Caco-2 (cell line): Measurements from ENCODE around the gene SLC23A1. TPM values are rescaled to one million over a fixed set of nuclear protein-coding genes. Genes with fewer than 3 reads are reported as not detected.
"Not testable (repeated sequence)": the region's sequence is repeated elsewhere in the genome, so short reads cannot be mapped to it uniquely, and the experiment has no call there.

ENCODE experiments used
- BruUV-seq: library from RNA; stranded (reverse); fragments of 400-500 nt; replicated peaks from 2 replicates; lab custom pipeline; 2021; lab: Mats Ljungman, UMichigan
- CTCF ChIA-PET: fragments of 300-600 bp; sonication (Branson Sonifier 250); formaldehyde crosslinking; loops from one replicate; lab custom pipeline; 2022; ENCODE audit warnings: antibody characterized with exemption; lab: Charles Lee
- POLR2A ChIA-PET: fragments of 300-600 bp; sonication (Branson Sonifier 250); formaldehyde crosslinking; loops from one replicate; lab custom pipeline; 2022; ENCODE audit warnings: antibody characterized with exemption; lab: Charles Lee
- DNase-seq, 2 experiments: peaks; one replicate each; pipeline versions ENCODE4 v3.0.0 to v3.0.0-alpha.2; 2020 to 2022
- H3K27me3 ChIP-seq: replicated peaks from 2 replicates; pipeline ENCODE4 v1.6.0; 2011; ENCODE audit warnings: low read length; ENCODE audit not compliant: control insufficient read depth, insufficient read depth
- H3K36me3 ChIP-seq: 2 replicates; pipeline ENCODE4 v1.5.1; 2011; ENCODE audit warnings: low read length; ENCODE audit not compliant: control insufficient read depth, insufficient read depth
- H3K4me1 ChIP-seq: fragments of 250-450 bp; sonication (Bioruptor Pico); 2 replicates; pipeline ENCODE4 v1.5.1; 2020; ENCODE audit warnings: mild to moderate bottlenecking
- H3K4me3 ChIP-seq: 2 replicates; pipeline ENCODE4 v1.5.1; 2011; ENCODE audit warnings: low read depth, mild to moderate bottlenecking, control low read depth, low read length
- H3K9me3 ChIP-seq: fragments of 250-450 bp; sonication (Bioruptor Pico); 2 replicates; pipeline ENCODE4 v1.5.1; 2020; ENCODE audit warnings: mild to moderate bottlenecking, moderate library complexity
- H3K27ac Mint-ChIP-seq: one replicate; pipeline ENCODE4 v1.8.0; 2022; ENCODE audit warnings: mixed read lengths; ENCODE audit not compliant: unreplicated experiment
- H3K27me3 Mint-ChIP-seq: one replicate; pipeline ENCODE4 v1.8.0; 2022; ENCODE audit warnings: mixed read lengths; ENCODE audit not compliant: insufficient read depth, unreplicated experiment
- H3K36me3 Mint-ChIP-seq: one replicate; pipeline ENCODE4 v1.8.0; 2022; ENCODE audit warnings: mild to moderate bottlenecking, mixed read lengths; ENCODE audit not compliant: insufficient read depth, unreplicated experiment
- H3K4me1 Mint-ChIP-seq: one replicate; pipeline ENCODE4 v1.8.0; 2022; ENCODE audit warnings: low read depth, mixed read lengths; ENCODE audit not compliant: unreplicated experiment
- H3K4me3 Mint-ChIP-seq: one replicate; pipeline ENCODE4 v1.8.0; 2022; ENCODE audit warnings: mild to moderate bottlenecking, moderate library complexity, mixed read lengths; ENCODE audit not compliant: unreplicated experiment
- H3K9me3 Mint-ChIP-seq: one replicate; pipeline ENCODE4 v1.8.0; 2022; ENCODE audit warnings: mixed read lengths; ENCODE audit not compliant: unreplicated experiment
- intact Hi-C: fragments of 100-400 bp; cut with micrococcal nuclease; formaldehyde crosslinking; loops from one replicate; pipeline ENCODE4 v1.10.0; 2022; ENCODE audit not compliant: unreplicated experiment
- total RNA-seq: library from RNA; stranded (reverse); gene quantifications from 2 replicates; pipeline ENCODE4 v1.2.3, GENCODE V29; 2022
- TF ChIP-seq, protein P1 (sequence below), 2 experiments: fragments of 200-600 bp in 1 of 2; IDR thresholded peaks; 1 replicate in 1 of 2; 2 replicates in 1 of 2; pipeline versions ENCODE4 v1.5.1 to v1.8.0; 2011 to 2022; ENCODE audit warnings: antibody characterized with exemption in 1 of 2, control low read depth in 1 of 2, inconsistent platforms in 1 of 2, low read depth in 1 of 2, low read length in 1 of 2, mild to moderate bottlenecking in 1 of 2, moderate library complexity in 1 of 2; ENCODE audit not compliant: insufficient read depth in 1 of 2, severe bottlenecking in 1 of 2, unreplicated experiment in 1 of 2

Gene SLC23A1
- total RNA-seq, 1 experiment from 2014 or later = 20.4 TPM

DNA sequence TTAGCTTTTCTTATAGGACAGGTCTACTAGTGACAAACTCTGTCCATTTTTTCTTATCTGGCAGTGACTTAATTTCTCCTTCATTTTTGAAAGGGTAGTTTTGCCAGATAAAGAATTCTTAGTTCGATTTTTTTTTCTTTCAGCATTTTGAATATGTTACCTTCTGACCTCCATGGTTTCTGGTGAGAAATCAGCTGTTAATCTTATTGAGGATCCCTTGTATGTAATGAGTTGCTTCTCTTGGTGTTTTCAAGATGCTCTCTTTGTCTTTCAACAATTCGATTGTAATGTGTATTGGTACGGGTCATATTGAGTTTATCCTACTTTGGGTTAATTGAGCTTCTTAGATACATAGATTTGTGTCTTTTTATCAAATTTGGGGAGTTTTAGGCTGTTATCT is 28.9 kb downstream of the SLC23A1 start:
- Mint-ChIP-seq H3K9me3 (peaks cover 11% of the 10 kb centered on the region), H3K27me3 (no peaks in the 10 kb centered on the region), H3K4me3 (no peak overlapping the region), H3K4me1 (no peaks in the 10 kb centered on the region), H3K36me3 (peaks cover 34% of the 10 kb centered on the region), H3K27ac (no peak overlapping the region)
- DNase-seq = no peak
- no TSS peak for BruUV-seq
- TF ChIP-seq, protein P1, sequence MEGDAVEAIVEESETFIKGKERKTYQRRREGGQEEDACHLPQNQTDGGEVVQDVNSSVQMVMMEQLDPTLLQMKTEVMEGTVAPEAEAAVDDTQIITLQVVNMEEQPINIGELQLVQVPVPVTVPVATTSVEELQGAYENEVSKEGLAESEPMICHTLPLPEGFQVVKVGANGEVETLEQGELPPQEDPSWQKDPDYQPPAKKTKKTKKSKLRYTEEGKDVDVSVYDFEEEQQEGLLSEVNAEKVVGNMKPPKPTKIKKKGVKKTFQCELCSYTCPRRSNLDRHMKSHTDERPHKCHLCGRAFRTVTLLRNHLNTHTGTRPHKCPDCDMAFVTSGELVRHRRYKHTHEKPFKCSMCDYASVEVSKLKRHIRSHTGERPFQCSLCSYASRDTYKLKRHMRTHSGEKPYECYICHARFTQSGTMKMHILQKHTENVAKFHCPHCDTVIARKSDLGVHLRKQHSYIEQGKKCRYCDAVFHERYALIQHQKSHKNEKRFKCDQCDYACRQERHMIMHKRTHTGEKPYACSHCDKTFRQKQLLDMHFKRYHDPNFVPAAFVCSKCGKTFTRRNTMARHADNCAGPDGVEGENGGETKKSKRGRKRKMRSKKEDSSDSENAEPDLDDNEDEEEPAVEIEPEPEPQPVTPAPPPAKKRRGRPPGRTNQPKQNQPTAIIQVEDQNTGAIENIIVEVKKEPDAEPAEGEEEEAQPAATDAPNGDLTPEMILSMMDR (IDR thresholded peaks at IDR 0.05; ENCODE audit: insufficient read depth in 1 of 2, low read depth in 1 of 2, low read length in 1 of 2, severe bottlenecking in 1 of 2, unreplicated experiment in 1 of 2) = no peak
- intact Hi-C loops = no loop called here
- ChIA-PET CTCF (interaction anchor here (0.6 kb wide), 1 partner anchor 14 kb away, joined by 3 read pairs; no protein-coding TSS in a partner anchor), POLR2A (no interaction called here)
- Histone ChIP-seq H3K36me3 (no peaks in the 10 kb centered on the region; the same call in 1 of the 2 replicates), H3K4me1 (no peaks in the 10 kb centered on the region), H3K4me3 (no peak overlapping the region), H3K9me3 (0 out of 2 replicates have a peak, but pooled peaks cover 3% of the 10 kb centered on the region), H3K27me3 (no peaks in the 10 kb centered on the region)

DNA sequence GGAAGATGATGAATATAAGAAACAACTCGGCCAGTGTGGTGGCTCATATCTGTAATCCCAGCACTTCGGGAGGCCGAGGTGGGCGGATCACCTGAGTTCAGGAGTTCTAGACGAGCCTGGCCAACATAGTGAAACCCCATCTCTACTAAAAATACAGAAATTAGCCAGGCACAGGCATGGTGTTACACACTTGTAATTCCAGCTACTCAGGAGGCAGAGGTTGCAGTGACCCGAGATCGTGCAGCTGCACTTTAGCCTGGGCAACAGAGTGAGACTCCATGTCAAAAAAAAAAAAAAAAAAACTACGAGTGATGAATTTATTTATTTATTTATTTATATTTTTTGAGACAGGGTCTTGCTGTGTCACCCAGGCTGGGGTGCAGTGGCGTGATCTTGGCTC is 35.2 kb downstream of the SLC23A1 start:
- BruUV-seq, H3K4me1 Mint-ChIP-seq, DNase-seq, H3K4me1 ChIP-seq, H3K27me3 Mint-ChIP-seq, H3K4me3 Mint-ChIP-seq, H3K9me3 ChIP-seq, H3K36me3 ChIP-seq, intact Hi-C loops, H3K27ac Mint-ChIP-seq, H3K9me3 Mint-ChIP-seq, H3K27me3 ChIP-seq, H3K4me3 ChIP-seq: not testable (repeated sequence)
- CTCF ChIA-PET = interaction anchor here (0.6 kb wide), 1 partner anchor 66 kb away, joined by 4 read pairs; no protein-coding TSS in a partner anchor
- POLR2A ChIA-PET = interaction anchor here (0.6 kb wide), 1 partner anchor 92 kb away, joined by 3 read pairs; the partner anchor contains the start of gene DNAJC18
- H3K36me3 Mint-ChIP-seq = peaks cover 51% of the 10 kb centered on the region

DNA sequence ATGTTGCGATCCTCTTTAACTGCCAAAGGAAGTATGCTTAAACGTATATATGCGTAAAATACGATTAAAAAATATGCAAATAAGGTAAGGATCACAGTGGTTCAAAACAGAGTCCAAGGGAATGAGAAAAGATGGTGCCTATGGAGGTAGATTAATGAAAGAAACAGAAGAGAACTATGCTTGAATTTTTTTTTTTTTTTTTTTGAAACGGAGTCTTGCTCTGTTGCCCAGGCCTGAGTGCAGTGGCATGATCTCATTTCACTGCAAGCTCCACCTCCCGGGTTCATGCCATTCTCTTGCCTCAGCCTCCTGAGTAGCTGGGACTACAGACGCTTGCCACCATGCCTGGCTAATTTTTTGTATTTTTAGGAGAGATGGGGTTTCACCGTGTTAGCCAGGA is 37.7 kb downstream of the SLC23A1 start:
- H3K27ac Mint-ChIP-seq, H3K27me3 Mint-ChIP-seq, intact Hi-C loops, H3K4me3 Mint-ChIP-seq, H3K27me3 ChIP-seq, H3K4me1 ChIP-seq, H3K9me3 Mint-ChIP-seq, H3K9me3 ChIP-seq, CTCF ChIA-PET, BruUV-seq, H3K36me3 ChIP-seq, H3K4me3 ChIP-seq, DNase-seq: not testable (repeated sequence)
- Mint-ChIP-seq H3K36me3 (peaks cover 64% of the 10 kb centered on the region), H3K4me1 (peaks cover 13% of the 10 kb centered on the region)
- POLR2A ChIA-PET = interaction anchor here (0.6 kb wide), 1 partner anchor 28 kb away, joined by 3 read pairs; no protein-coding TSS in a partner anchor

DNA sequence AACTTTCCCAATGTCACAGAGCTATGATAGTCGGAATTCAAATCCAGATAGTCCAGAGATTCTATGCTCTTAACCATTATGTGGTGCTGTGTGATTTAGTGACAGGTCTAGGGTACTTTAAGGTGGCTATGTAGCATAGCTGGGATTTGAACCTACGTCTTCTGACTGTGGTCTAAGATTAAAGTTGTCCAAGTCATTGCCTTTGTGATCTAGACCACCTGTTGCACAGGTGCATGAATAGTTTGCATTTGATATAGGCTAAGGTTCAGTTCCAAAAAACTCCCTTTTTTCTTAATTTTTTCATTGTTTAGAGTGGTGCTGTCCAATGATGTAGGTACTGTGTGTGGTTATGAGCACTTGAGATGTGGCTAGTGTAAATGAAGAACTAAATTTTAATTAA is 38.9 kb downstream of the SLC23A1 start:
- H3K27me3 Mint-ChIP-seq = no peaks in the 10 kb centered on the region
- CTCF ChIA-PET = interaction anchor here (0.6 kb wide), 1 partner anchor 80 kb away, joined by 3 read pairs; no protein-coding TSS in a partner anchor
- no peaks in the 10 kb centered on the region for H3K9me3 Mint-ChIP-seq
- Histone ChIP-seq H3K27me3 (no peaks in the 10 kb centered on the region), H3K36me3 (no peaks in the 10 kb centered on the region), H3K4me1 (peaks cover 6% of the 10 kb centered on the region; the same call in 1 of the 2 replicates), H3K4me3 (no peak overlapping the region), H3K9me3 (no peaks in the 10 kb centered on the region)
- TF ChIP-seq, protein P1 (IDR thresholded peaks at IDR 0.05; ENCODE audit: insufficient read depth in 1 of 2, low read depth in 1 of 2, low read length in 1 of 2, severe bottlenecking in 1 of 2, unreplicated experiment in 1 of 2) = no peak
- no peak overlapping the region for H3K4me3 Mint-ChIP-seq
- H3K36me3 Mint-ChIP-seq = peaks cover 67% of the 10 kb centered on the region
- intact Hi-C loops = no loop called here
- POLR2A ChIA-PET = no interaction called here
- no peak overlapping the region for H3K27ac Mint-ChIP-seq
- no TSS peak for BruUV-seq
- H3K4me1 Mint-ChIP-seq = peaks cover 13% of the 10 kb centered on the region
- DNase-seq = no peak
